SW 1271 (cell line): ENCODE measurements around the gene ATP1B3.
"Not testable (repeated sequence)": the region's sequence is repeated elsewhere in the genome, so short reads cannot be mapped to it uniquely, and the experiment has no call there.

ENCODE experiments used
- DNase-seq, 2 experiments: peaks; one replicate each; lab custom pipeline; 2025; lab: John Stamatoyannopoulos, UW

Gene ATP1B3

GRCh38 chr3:141876381-141876890 lies at the start of gene ATP1B3:
ATP1B3 (plus strand) TSS chr3:141876643; CDS start chr3:141876802, 159 bp downstream.
- DNase-seq, result peak; percentile 42 to 72

GRCh38 chr3:141828487-141828886 lies 48.0 kb upstream of the ATP1B3 start:
- DNase-seq, result no peak

DNA sequence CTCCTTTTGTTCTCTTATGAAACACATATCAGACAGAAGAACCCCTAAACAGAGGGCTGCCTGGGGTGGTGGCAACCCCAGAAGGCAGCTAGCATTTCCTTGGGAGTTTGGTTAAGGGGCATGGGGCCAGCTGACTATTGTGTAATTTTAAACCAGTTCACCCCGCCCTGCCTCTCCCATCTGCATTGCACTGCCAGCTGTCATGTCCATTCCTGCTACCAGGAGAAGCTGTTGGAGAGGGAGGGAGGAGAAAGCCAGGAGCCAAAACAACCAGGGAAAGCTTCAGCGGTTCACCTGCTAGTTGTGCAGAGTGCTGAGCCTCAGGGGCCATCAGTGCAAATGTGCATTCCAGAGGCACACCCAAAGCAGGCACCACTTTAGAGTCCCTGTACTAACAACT lies 47.6 kb upstream of the ATP1B3 start:
- DNase-seq, result no peak

DNA sequence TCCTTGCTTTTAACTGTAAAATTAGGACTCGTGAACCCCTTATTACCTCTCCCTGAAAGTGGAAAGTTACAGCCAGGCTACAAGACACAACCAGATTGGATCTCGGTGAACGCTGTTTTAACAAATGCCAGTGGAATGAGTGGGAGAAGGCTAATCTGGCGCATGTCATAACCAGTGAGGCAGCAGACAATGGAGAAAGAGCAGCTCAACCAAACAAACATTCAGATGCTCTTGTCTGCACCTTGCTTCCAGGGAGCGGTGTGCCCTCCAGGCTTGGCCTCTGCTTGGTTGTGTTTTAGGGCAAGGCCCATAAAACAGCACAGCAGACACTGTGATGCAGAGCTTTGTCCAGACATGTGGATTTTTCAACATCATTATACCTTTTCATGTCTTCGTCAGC lies 45.9 kb upstream of the ATP1B3 start:
- no peak for DNase-seq

GRCh38 chr3:141834292-141834691 lies 42.2 kb upstream of the ATP1B3 start:
- DNase-seq, result no peak

- no peak for DNase-seq
Observed at GRCh38 chr3:141835557-141836229, 40.8 kb upstream of the ATP1B3 start.

DNA sequence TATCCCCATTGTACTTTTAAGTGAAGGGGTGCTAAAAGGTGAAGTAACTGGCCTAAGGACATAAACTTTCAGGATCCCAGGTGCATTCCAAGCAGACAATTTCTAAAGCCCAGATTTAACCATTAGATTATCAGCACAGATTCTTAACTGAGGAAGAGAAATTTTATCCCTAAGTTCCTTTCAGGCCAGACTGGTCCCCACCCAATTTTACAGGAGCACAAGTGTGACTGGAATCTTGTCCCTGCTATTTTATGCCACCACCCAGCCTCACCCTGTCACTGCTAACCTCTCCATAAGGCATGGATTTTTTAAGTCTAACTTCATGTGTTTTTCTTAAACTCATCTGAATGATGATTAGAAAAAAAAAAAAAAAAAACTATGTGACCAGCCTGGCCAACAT lies 37.1 kb upstream of the ATP1B3 start:
- no peak for DNase-seq

- DNase-seq, result no peak
Observed at GRCh38 chr3:141840737-141841544, 35.5 kb upstream of the ATP1B3 start.

GRCh38 chr3:141844108-141844507 lies 32.3 kb upstream of the ATP1B3 start:
- no peak for DNase-seq

- no peak for DNase-seq
Observed at GRCh38 chr3:141844812-141845211, 31.6 kb upstream of the ATP1B3 start.

DNA sequence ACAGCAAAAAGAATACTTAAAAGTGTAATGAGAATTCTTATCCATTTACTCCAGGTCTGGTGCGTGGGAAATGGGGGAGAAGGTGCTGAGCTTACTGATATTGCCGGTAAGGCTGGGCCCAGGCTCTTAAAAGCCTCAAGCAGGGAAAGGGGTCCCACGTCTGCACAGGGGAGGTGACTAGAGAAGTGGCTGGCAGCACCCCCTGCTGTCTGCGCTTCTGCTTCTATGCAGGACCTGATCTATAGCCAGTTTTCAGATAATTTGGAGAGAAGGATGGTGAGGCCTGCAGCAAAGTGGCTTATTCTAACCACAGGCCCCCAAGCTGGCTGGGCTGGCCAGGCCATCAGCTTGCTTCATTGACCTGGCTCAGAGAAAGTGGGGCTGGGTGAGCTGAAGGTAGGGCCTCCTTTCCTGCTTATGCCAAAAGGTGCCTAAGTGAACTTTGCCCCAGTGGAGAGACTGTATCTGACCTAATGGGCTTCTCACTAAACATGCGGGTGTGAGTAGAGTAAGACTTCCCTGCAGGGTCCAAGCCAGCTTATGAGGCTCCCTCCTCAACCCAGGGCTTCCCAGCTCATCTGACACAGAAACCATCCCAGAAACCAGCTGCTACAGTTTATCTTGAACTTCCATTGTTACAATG lies 30.9 kb upstream of the ATP1B3 start:
- DNase-seq, result no peak

DNA sequence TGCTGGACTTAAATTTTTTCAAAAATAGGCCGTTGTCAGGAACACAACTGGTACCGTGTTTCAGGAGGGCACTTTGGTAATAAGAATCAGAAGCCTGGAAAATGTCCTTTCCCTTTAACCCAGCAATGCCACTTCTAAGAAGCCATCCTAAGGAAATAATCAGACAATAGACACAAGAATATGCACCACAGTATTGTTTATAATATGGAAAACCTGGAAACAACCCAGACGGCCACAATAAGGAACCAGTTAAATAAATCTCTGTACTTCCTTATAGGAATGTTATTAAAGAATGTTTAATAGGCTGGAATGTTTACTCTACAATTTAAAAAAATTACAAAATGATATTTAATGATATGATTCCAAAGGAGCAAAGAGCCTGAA lies 30.4 kb upstream of the ATP1B3 start:
- DNase-seq, result no peak

- DNase-seq, result not testable (repeated sequence)
Observed at GRCh38 chr3:141848159-141848748, 28.2 kb upstream of the ATP1B3 start.

GRCh38 chr3:141849056-141849815 lies 27.2 kb upstream of the ATP1B3 start:
- DNase-seq, result no peak

- no peak for DNase-seq
Observed at GRCh38 chr3:141851411-141851810, 25.0 kb upstream of the ATP1B3 start.

DNA sequence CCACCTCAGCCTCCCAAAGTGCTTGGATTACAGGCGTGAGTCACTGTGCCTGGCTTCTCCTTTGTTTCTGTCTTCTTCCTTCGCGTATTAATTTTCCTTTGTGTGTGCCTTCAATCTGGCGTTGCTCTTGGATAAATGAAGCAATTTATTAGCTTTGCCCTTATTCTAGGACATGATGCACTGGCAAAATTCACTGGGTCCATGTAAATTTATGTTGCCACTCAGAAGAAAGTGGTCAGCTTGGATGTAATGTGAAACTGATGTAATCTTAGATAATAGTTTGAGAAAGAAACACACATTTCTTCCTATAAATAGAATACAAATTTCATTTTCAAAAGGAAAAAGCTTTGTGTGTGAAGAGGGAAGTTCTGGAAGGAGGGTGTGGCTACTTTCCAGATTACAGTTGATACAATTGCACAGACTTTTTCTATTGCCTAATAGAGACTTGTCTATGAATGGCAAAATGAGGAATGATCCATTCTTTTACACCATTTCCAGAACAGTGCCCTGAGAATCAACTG lies 23.3 kb upstream of the ATP1B3 start:
- DNase-seq, result no peak

- DNase-seq, result no peak
Observed at GRCh38 chr3:141853629-141854168, 22.7 kb upstream of the ATP1B3 start.

DNA sequence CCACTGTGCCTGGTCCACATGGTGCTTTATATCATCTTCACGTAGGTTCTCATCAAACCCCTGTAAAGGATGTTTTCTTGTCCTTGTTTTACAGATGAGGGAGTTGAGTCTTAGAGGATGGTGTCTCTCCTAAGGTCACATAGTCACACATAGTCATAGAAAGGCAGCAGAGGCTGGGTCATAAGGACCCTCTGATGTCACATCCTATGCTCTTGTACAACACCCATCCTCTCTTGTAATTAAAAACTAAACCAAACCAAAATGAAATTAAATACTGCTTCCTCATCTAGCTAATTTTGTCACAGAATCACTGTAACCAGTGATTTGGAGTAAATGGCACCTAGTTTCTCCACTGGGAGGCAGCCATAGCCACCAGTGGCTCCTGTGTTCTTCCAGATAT lies 21.8 kb upstream of the ATP1B3 start:
- no peak for DNase-seq

DNA sequence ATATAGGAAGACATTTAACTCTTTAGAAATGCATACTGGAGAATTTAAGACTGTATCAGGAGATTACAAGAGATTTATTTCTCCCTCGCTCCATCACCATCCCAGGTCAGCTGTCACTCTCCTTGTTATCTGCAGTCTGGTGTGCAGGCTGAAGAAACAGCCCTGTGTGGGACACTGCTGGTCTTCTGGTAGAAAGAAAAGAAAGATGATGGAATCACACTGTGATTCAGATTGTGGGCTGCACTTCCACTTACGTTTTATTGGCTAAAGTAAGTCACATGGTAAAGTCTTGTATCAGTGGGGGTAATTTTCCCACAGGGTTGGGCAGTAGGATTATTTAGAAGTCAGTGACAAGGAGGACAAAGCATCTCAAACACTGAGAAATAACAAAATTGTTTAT lies 18.1 kb upstream of the ATP1B3 start:
- no peak for DNase-seq

DNA sequence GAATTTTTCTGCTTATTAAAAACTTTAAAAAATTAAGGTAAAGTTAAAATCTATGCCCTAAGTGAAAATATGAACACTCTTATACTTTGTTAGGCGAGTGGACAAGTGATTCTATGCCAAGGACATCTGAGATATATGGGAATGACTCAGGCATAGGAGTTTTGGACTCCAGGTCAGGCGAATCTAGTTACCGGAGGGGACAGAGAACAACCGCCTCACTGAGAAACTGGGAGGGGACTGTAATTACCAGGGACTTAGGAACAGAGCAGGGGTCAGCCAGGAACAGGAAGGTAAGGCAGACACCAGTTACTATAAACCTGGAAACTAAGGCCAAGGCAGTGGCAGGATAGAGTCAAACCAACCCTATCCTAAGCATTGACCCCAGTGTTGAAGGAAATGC lies 16.8 kb upstream of the ATP1B3 start:
- DNase-seq, result no peak

DNA sequence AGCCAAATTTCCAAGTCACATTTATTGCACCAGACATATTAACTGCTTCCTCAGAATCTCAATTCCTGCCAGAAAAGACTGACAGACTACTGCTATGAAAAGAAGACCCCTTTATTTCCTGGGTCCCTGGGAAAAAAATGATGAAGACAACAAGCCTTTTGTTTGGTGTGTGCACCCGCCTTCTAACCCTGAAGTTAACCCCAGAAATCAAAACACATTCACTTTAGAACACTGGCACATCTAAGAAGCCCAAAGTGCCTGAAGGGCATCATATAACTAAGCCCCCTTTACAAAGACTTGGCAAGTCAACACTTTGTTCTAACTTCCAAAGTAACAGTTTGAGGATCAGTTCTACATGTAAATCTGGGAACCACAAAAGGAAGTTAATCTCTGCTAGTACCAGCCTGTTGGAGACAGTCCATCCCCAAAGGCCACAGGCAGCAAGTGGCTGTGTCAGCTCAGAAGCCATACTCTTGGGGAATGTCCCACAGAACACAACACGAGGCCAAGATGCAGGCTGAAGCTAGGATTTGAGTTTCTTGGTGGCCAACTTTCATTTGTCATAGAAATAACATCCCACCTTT lies 16.3 kb upstream of the ATP1B3 start:
- no peak for DNase-seq
